Ovary (tissue), 3 donors: Measurements from ENCODE around the gene CCNT1.

Experiments used
- POLR2A ChIP-seq: fragments of 450-650 bp; IDR thresholded peaks from one replicate; pipeline ENCODE4 v1.6.1; 2017; ENCODE audit warnings: antibody characterized with exemption, mild to moderate bottlenecking, moderate library complexity
- TF ChIP-seq, protein P1 (sequence below), 3 donors: fragments of 450-650 bp in 2 of 3; fragments of 200-600 bp in 1 of 3; IDR thresholded peaks; one replicate each; pipeline versions ENCODE4 v1.5.1 to v1.8.0; 2016 to 2022; ENCODE audit warnings: antibody characterized with exemption in 3 of 3, mild to moderate bottlenecking in 1 of 3
- donor health status: DM: no; HTN: no; CAD: no.

- TF ChIP-seq, protein P1, sequence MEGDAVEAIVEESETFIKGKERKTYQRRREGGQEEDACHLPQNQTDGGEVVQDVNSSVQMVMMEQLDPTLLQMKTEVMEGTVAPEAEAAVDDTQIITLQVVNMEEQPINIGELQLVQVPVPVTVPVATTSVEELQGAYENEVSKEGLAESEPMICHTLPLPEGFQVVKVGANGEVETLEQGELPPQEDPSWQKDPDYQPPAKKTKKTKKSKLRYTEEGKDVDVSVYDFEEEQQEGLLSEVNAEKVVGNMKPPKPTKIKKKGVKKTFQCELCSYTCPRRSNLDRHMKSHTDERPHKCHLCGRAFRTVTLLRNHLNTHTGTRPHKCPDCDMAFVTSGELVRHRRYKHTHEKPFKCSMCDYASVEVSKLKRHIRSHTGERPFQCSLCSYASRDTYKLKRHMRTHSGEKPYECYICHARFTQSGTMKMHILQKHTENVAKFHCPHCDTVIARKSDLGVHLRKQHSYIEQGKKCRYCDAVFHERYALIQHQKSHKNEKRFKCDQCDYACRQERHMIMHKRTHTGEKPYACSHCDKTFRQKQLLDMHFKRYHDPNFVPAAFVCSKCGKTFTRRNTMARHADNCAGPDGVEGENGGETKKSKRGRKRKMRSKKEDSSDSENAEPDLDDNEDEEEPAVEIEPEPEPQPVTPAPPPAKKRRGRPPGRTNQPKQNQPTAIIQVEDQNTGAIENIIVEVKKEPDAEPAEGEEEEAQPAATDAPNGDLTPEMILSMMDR (IDR thresholded peaks at IDR 0.05), result no peak
- TF ChIP-seq POLR2A, result no peak
Measured at GRCh38 chr12:48744251-48745008, 27.9 kb upstream of the CCNT1 start.
